K562 (cell line): ENCODE data around the gene SLC25A10. TPM values are rescaled to one million over a fixed set of nuclear protein-coding genes. Genes with fewer than 3 reads are reported as not detected.

ENCODE experiments used
- ATAC-seq: fragments of 200-7000 bp; cut with Tn5 transposase; 3 replicates; pipeline ENCODE4 v1.9.1; 2020; ENCODE audit warnings: moderate library complexity
- BruUV-seq: library from RNA; stranded (reverse); fragments of 400-500 nt; replicated peaks from 2 replicates; lab custom pipeline; 2021; lab: Mats Ljungman, UMichigan
- CTCF ChIA-PET: fragments of 300-600 bp; formaldehyde crosslinking; extraction: SDS; loops from one replicate; lab custom pipeline; 2021; ENCODE audit warnings: low intra/inter-chr PET ratio; lab: Yijun Ruan, JAX
- POLR2A ChIA-PET: fragments of 300-600, 350-650 bp; sonication (Branson Sonifier 250); formaldehyde crosslinking; extraction: SDS; loops from one replicate; lab custom pipeline; 2021; ENCODE audit warnings: antibody characterized with exemption, inconsistent platforms; lab: Yijun Ruan, JAX
- DNase-seq, 4 experiments: peaks; one replicate each; pipeline versions ENCODE4 v3.0.0 to v3.0.0-alpha.2; 2011 to 2018; ENCODE audit warnings: low spot score in 3 of 4, mixed read lengths in 3 of 4; ENCODE audit errors: extremely low read depth in 1 of 4
- FAIRE-seq: peaks from 2 replicates; lab custom pipeline; 2011; peaks lifted over from hg19 to GRCh38; lab: Jason Lieb, UNC
- H2AFZ ChIP-seq: 2 replicates; pipeline ENCODE4 v1.6.0; 2011; ENCODE audit warnings: low read depth, low read length, control low read depth, inconsistent platforms
- H3K27ac ChIP-seq: fragments of 200-600 bp; 3 replicates; pipeline ENCODE4 v1.8.0; 2011; ENCODE audit warnings: low read depth, mild to moderate bottlenecking, control low read depth, inconsistent platforms, low read length, moderate library complexity, mixed read lengths; ENCODE audit errors: extremely low read depth
- H3K27me3 ChIP-seq, 2 experiments: fragments of 300-600 bp in 1 of 2; 2 replicates in 1 of 2; 3 replicates in 1 of 2; pipeline versions ENCODE4 v1.6.0 to v1.8.0; 2011; ENCODE audit warnings: inconsistent platforms in 2 of 2, low read length in 2 of 2, mild to moderate bottlenecking in 1 of 2, mixed read lengths in 1 of 2, moderate library complexity in 1 of 2; ENCODE audit not compliant: control insufficient read depth in 2 of 2, insufficient read depth in 2 of 2
- H3K36me3 ChIP-seq: fragments of 300-600 bp; 3 replicates; pipeline ENCODE4 v1.8.0; 2011; ENCODE audit warnings: mild to moderate bottlenecking, low read length, inconsistent platforms; ENCODE audit not compliant: control insufficient read depth, insufficient read depth
- H3K4me1 ChIP-seq, 2 experiments: fragments of 200-600 bp in 1 of 2; replicated peaks in 1 of 2; 2 replicates in 1 of 2; 3 replicates in 1 of 2; pipeline versions ENCODE4 v1.5.1 to v1.8.0; 2011; ENCODE audit warnings: inconsistent platforms in 2 of 2, low read length in 2 of 2, mild to moderate bottlenecking in 1 of 2, mixed read lengths in 1 of 2, moderate library complexity in 1 of 2; ENCODE audit not compliant: control insufficient read depth in 2 of 2, insufficient read depth in 2 of 2
- H3K4me2 ChIP-seq: 2 replicates; pipeline ENCODE4 v1.6.1; 2011; ENCODE audit warnings: low read length, control low read depth, inconsistent platforms, mixed read lengths; ENCODE audit not compliant: insufficient read depth
- H3K4me3 ChIP-seq: fragments of 200-600 bp; sonication (generic), shearing (Covaris generic); 2 replicates; pipeline ENCODE4 v1.5.1; 2016; ENCODE audit warnings: control low read depth, inconsistent platforms
- H3K79me2 ChIP-seq: fragments of 200-600 bp; 3 replicates; pipeline ENCODE4 v1.8.0; 2011; ENCODE audit warnings: low read length, inconsistent platforms; ENCODE audit not compliant: control insufficient read depth, insufficient read depth
- H3K9ac ChIP-seq, 2 experiments: 2 replicates each; pipeline versions ENCODE4 v1.6.0 to v1.6.1; 2011; ENCODE audit warnings: low read depth in 2 of 2, low read length in 2 of 2, control low read depth in 1 of 2, inconsistent platforms in 1 of 2, mild to moderate bottlenecking in 1 of 2, mixed read lengths in 1 of 2; ENCODE audit not compliant: insufficient read depth in 1 of 2
- H3K9me1 ChIP-seq: one replicate; pipeline ENCODE4 v1.6.0; 2011; ENCODE audit warnings: inconsistent platforms, mild to moderate bottlenecking, low read length, moderate library complexity; ENCODE audit not compliant: control insufficient read depth, insufficient read depth
- H3K9me3 ChIP-seq: replicated peaks from 2 replicates; pipeline ENCODE4 v1.5.1; 2011; ENCODE audit warnings: low read depth, low read length, inconsistent platforms; ENCODE audit not compliant: control insufficient read depth, insufficient read depth
- H4K20me1 ChIP-seq: replicated peaks from 2 replicates; pipeline ENCODE4 v1.6.1; 2011; ENCODE audit warnings: low read length, inconsistent platforms, mixed read lengths; ENCODE audit not compliant: control insufficient read depth, insufficient read depth
- C11orf30 ChIP-seq: fragments of 450-650 bp; IDR thresholded peaks from 2 replicates; pipeline ENCODE4 v1.6.1; 2016; ENCODE audit warnings: low read depth, mild to moderate bottlenecking
- DIDO1 ChIP-seq: fragments of 450-650 bp; IDR thresholded peaks from 2 replicates; pipeline ENCODE4 v1.6.1; 2016; ENCODE audit warnings: low read depth, missing biosample characterization, missing genetic modification characterization
- ELF1 ChIP-seq: fragments of 200-800 bp; sonication (Bioruptor generic); IDR thresholded peaks from 2 replicates; pipeline ENCODE4 v1.6.1; 2016; ENCODE audit warnings: missing genetic modification characterization, missing compliant biosample characterization
- GTF2E2 ChIP-seq: fragments of 200-800 bp; sonication (Bioruptor generic); IDR thresholded peaks from 2 replicates; pipeline ENCODE4 v1.6.1; 2016; ENCODE audit warnings: missing genetic modification characterization, missing compliant biosample characterization
- GTF2F1 ChIP-seq: IDR thresholded peaks from 2 replicates; pipeline ENCODE4 v1.6.1; 2011; ENCODE audit warnings: low read depth, low read length, improper control_type of control experiment
- HDAC2 ChIP-seq: fragments of 450-650 bp; IDR thresholded peaks from 2 replicates; pipeline ENCODE4 v1.6.1; 2016; ENCODE audit warnings: mild to moderate bottlenecking
- ID3 ChIP-seq, 2 experiments: fragments of 250-450 bp in 1 of 2; fragments of 450-650 bp in 1 of 2; sonication (Bioruptor Pico) in 1 of 2; IDR thresholded peaks; 2 replicates each; pipeline versions ENCODE4 v1.6.1 to v1.8.0; 2016 to 2021; ENCODE audit warnings: mild to moderate bottlenecking in 2 of 2, moderate library complexity in 2 of 2, missing compliant biosample characterization in 1 of 2, missing genetic modification characterization in 1 of 2
- IFI16 ChIP-seq: fragments of 250-450 bp; sonication (Bioruptor Pico); IDR thresholded peaks from 2 replicates; pipeline ENCODE4 v2.1.2; 2022; ENCODE audit warnings: mild to moderate bottlenecking, inconsistent platforms
- NR2C2 ChIP-seq, 2 experiments: fragments of 200-800 bp in 1 of 2; sonication (Bioruptor generic) in 1 of 2; sonication (generic) in 1 of 2; formaldehyde crosslinking in 1 of 2; IDR thresholded peaks; 2 replicates each; pipeline versions ENCODE4 v1.6.1 to v1.8.0; 2016 to 2022; ENCODE audit warnings: mild to moderate bottlenecking in 1 of 2, missing compliant biosample characterization in 1 of 2, missing genetic modification characterization in 1 of 2, missing genetic modification reagents in 1 of 2
- POLR2AphosphoS5 ChIP-seq: IDR thresholded peaks from 2 replicates; pipeline ENCODE4 v1.6.1; 2011; ENCODE audit warnings: mild to moderate bottlenecking, low read depth, low read length, moderate library complexity; ENCODE audit not compliant: control insufficient read depth, insufficient read depth
- TAF7 ChIP-seq: fragments of 450-650 bp; IDR thresholded peaks from 2 replicates; pipeline ENCODE4 v1.6.1; 2016; ENCODE audit warnings: missing genetic modification characterization, missing compliant biosample characterization
- TAL1 ChIP-seq: fragments of 450-650 bp; IDR thresholded peaks from 2 replicates; pipeline ENCODE4 v1.6.1; 2016; ENCODE audit warnings: mild to moderate bottlenecking
- UBTF ChIP-seq, 2 experiments: IDR thresholded peaks; 2 replicates each; pipeline ENCODE4 v1.6.1; 2012; ENCODE audit warnings: improper control_type of control experiment in 2 of 2, low read depth in 2 of 2, low read length in 2 of 2, borderline replicate concordance in 1 of 2
- XRCC5 ChIP-seq: fragments of 200-400 bp; formaldehyde crosslinking; IDR thresholded peaks from 2 replicates; pipeline ENCODE4 v1.6.1; 2017; ENCODE audit warnings: low read depth, mild to moderate bottlenecking, low read length
- ZBTB26 ChIP-seq: fragments of 450-650 bp; formaldehyde crosslinking; IDR thresholded peaks from 2 replicates; pipeline ENCODE4 v1.4.0; 2022; ENCODE audit warnings: missing genetic modification characterization
- ZNF23 ChIP-seq: fragments of 250-450 bp; sonication (Bioruptor Pico); IDR thresholded peaks from 2 replicates; pipeline ENCODE4 v1.4.0; 2020; ENCODE audit warnings: mild to moderate bottlenecking
- ZNF316 ChIP-seq: fragments of 450-650 bp; IDR thresholded peaks from 2 replicates; pipeline ENCODE4 v1.6.1; 2016
- WGBS: fragments of 100-300 bp; shearing (Covaris generic); methylation state at CpG from one replicate; pipeline ENCODE4 v1.1.6; 2016; ENCODE audit warnings: low coverage, mixed read lengths; ENCODE audit not compliant: insufficient coverage; ENCODE audit errors: missing lambda C conversion rate; 5-methylcytosine and 5-hydroxymethylcytosine counted together
- in situ Hi-C: fragments of 300-500 bp; cut with MboI; formaldehyde crosslinking; loops from 4 replicates; pipeline ENCODE4 v1.15.0; 2018; ENCODE audit warnings: inconsistent platforms, mixed read lengths
- intact Hi-C: fragments of 100-400 bp; cut with micrococcal nuclease; formaldehyde crosslinking; loops from 2 replicates; pipeline ENCODE4 v1.14.2; 2022
- polyA plus RNA-seq, 8 experiments: library from polyadenylated mRNA; depleted of rRNA in 4 of 8; stranded (reverse) in 5 of 8; unstranded in 3 of 8; fragments of >200 nt; fragmentation: Nextera tagmentation in 2 of 8; fragmentation: Illumina TruSeq in 1 of 8; extraction: Ambion mirVana in 2 of 8; extraction: Trizol in 1 of 8; gene quantifications; 2 replicates each; pipeline versions ENCODE4 v1.2.1 to v1.2.3, GENCODE V29; 2011 to 2014; ENCODE audit warnings: inconsistent platforms in 1 of 8, missing spikeins in 1 of 8
- total RNA-seq, 7 experiments: library from RNA; depleted of rRNA in 6 of 7; stranded (reverse); fragments of >200 nt in 6 of 7; fragmentation: Illumina TruSeq in 2 of 7; extraction: Trizol in 2 of 7; gene quantifications; 2 replicates each; pipeline versions ENCODE4 v1.2.1 to v1.2.3, GENCODE V29; 2011 to 2021; ENCODE audit warnings: low replicate concordance in 1 of 7

Gene SLC25A10
- total and polyA plus RNA-seq, 9 of the 15 experiments (the other 6 are each of a cell fraction or from before 2014, with no cell fraction given): 0.10 to 85.6 (median 34.3) TPM

GRCh38 chr17:81702934-81703746, 8.9 kb upstream of the SLC25A10 start, which contains the start of gene MRPL12:
MRPL12 (plus strand) TSS chr17:81703367; CDS start chr17:81703502, 135 bp downstream.
- H3K36me3 ChIP-seq: peaks cover 80% of the 10 kb centered on the region
- H3K79me2 ChIP-seq: peaks cover 60% of the 10 kb centered on the region
- intact Hi-C loops (loop anchor here (5.0 kb wide), 1 partner anchor 36 kb away; the partner anchor contains the start of genes CCDC137 and OXLD1), in situ Hi-C loops (no loop called here)
- ChIA-PET POLR2A (interaction anchor here (0.6 to 4.7 kb wide), 20 partner anchors 10 to 481 kb away, joined by 3 to 54 read pairs (median 4); partner anchors contain the start of genes ACTG1, ALYREF, ANAPC11 and ARL16), CTCF (no interaction called here)
- peak within 1 kb of the TSS; percentile 90 for H3K27ac ChIP-seq
- H3K27me3 ChIP-seq: no peaks in the 10 kb centered on the region
- peak; percentile 95 for FAIRE-seq
- peak within 1 kb of the TSS; percentile 95 for H3K4me2 ChIP-seq
- H3K9me1 ChIP-seq: no peaks in the 10 kb centered on the region
- under 1% methylated on average over 61 of the region's 102 CpGs for WGBS
- H3K9me3 ChIP-seq: no peaks in the 10 kb centered on the region
- TSS peak; percentile 87 for BruUV-seq
- H3K4me1 ChIP-seq: peaks cover 14 to 63% of the 10 kb centered on the region in 2 experiments; a peak in 4 of 5 replicates
- peak within 1 kb of the TSS; percentile 96 to 100 for H3K9ac ChIP-seq
- DNase-seq: peak; percentile 83 to 97 (median 90)
- H2AFZ ChIP-seq: peak within 1 kb of the TSS; percentile 78
- H3K4me3 ChIP-seq: peak within 1 kb of the TSS; percentile 99
- H4K20me1 ChIP-seq: peaks cover 12% of the 10 kb centered on the region
- ATAC-seq: peak; percentile 90
- TF ChIP-seq ZBTB26 (CRISPR knock-in tag) (no peak), UBTF (IDR thresholded peaks at IDR 0.05; ENCODE audit: borderline replicate concordance in 1 of 2, low read depth in 2 of 2, low read length in 2 of 2) (peak; percentile 51 to 74; a peak in 1 of 4 replicates), NR2C2 (CRISPR knock-in tag; IDR thresholded peaks at IDR 0.05) (peak; percentile 86), NR2C2 (tag; IDR thresholded peaks at IDR 0.05) (peak; percentile 90), GTF2F1 (peak; percentile 77; the same call in 1 of the 2 replicates), XRCC5 (peak; percentile 78; the same call in 1 of the 2 replicates), ELF1 (tag) (peak; percentile 73), TAL1 (no peak), TAF7 (tag) (peak; percentile 54), ZNF23 (CRISPR knock-in tag) (no peak), ID3 (CRISPR knock-in tag; IDR thresholded peaks at IDR 0.05) (no peak), ID3 (tag; IDR thresholded peaks at IDR 0.05) (peak; percentile 76; the same call in 1 of the 2 replicates), C11orf30 (peak; percentile 93), HDAC2 (peak; percentile 16; the same call in 1 of the 2 replicates), POLR2AphosphoS5 (peak; percentile 92), GTF2E2 (peak; percentile 44; the same call in 1 of the 2 replicates), DIDO1 (tag) (peak; percentile 69; the same call in 1 of the 2 replicates), IFI16 (CRISPR knock-in tag) (no peak), ZNF316 (no peak)
